ENCODE data around the gene STEAP2. TPM values are rescaled to one million over a fixed set of nuclear protein-coding genes. Genes with fewer than 3 reads are reported as not detected.

STEAP2 gene
- total RNA-seq, 2 donors from 2014 or later, result 4.0 to 11.0 TPM

DNA sequence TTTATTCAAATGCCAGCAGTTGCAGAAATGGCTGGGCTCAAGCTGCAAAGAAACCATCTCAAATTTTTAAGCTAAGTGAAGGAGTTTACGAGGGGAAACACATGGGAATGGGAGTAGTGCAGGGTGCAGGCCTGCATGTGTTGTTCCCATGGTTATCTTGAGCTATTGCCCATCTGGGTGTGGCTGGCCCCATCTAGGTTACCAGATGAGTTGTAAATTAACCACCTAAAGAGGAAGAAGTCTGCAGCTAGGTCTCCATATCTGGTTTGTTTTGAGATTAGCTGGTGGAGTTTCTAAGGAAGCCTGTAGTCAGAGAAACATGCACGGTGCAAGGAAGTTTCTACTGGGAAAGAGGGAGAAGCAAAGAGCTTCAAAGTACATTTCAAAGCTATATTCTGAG is 23.3 kb upstream of the STEAP2 start:
- DNase-seq, result no peak
- Histone ChIP-seq H3K9ac (ENCODE audit: extremely low read depth, low read length, poor library complexity, severe bottlenecking) (no peak overlapping the region), H3K27ac (ENCODE audit: low read depth, low read length) (no peak overlapping the region), H3K4me1 (ENCODE audit: control insufficient read depth, insufficient read depth, low read length) (no peaks in the 10 kb centered on the region), H3K27me3 (ENCODE audit: control insufficient read depth, insufficient read depth, low read length, poor library complexity, severe bottlenecking) (no peaks in the 10 kb centered on the region), H3K36me3 (ENCODE audit: control insufficient read depth, insufficient read depth, low read length) (no peaks in the 10 kb centered on the region), H3K9me3 (ENCODE audit: control insufficient read depth, low read length) (peaks cover 30% of the 10 kb centered on the region), H3K4me3 (ENCODE audit: low read length) (no peak overlapping the region)
- peaks cover 46% of the 10 kb centered on the region for H3K9me3 Mint-ChIP-seq
- no peak overlapping the region for H3K27ac Mint-ChIP-seq
- H3K4me1 Mint-ChIP-seq, result no peaks in the 10 kb centered on the region
- no peaks in the 10 kb centered on the region for H3K36me3 Mint-ChIP-seq (ENCODE audit: low read depth)
- WGBS, 2 experiments (ENCODE audit: insufficient coverage in 1 of 2, insufficient read length in 1 of 2), result 87 to 100% methylated on average over 1 to 2 of the region's 2 CpGs
- H3K4me3 Mint-ChIP-seq, result no peak overlapping the region
- TF ChIP-seq, protein P1, sequence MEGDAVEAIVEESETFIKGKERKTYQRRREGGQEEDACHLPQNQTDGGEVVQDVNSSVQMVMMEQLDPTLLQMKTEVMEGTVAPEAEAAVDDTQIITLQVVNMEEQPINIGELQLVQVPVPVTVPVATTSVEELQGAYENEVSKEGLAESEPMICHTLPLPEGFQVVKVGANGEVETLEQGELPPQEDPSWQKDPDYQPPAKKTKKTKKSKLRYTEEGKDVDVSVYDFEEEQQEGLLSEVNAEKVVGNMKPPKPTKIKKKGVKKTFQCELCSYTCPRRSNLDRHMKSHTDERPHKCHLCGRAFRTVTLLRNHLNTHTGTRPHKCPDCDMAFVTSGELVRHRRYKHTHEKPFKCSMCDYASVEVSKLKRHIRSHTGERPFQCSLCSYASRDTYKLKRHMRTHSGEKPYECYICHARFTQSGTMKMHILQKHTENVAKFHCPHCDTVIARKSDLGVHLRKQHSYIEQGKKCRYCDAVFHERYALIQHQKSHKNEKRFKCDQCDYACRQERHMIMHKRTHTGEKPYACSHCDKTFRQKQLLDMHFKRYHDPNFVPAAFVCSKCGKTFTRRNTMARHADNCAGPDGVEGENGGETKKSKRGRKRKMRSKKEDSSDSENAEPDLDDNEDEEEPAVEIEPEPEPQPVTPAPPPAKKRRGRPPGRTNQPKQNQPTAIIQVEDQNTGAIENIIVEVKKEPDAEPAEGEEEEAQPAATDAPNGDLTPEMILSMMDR (conservative IDR thresholded peaks at IDR 0.05), result no peak
- H3K27me3 Mint-ChIP-seq (ENCODE audit: insufficient read depth), result no peaks in the 10 kb centered on the region

DNA sequence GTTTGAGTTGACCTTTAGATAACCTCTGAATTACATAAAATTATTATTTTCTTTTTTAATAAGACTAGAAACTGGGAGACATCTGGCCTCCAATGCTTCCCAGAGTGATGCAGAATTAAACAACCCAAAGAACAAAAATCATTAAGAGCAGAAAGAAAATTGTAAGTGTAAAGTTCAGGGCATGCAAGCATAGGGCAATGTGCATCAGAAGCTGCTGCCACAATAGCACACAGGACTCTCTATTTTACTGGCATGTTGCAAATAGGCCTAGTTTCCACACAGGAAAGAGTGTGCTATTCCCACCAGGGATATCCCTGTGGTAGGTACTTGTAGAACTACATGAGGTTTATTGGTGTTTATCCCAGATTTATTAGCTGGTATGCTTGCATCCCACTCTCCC is 20.5 kb upstream of the STEAP2 start:
- H3K36me3 ChIP-seq (ENCODE audit: control insufficient read depth, insufficient read depth, low read length), result no peaks in the 10 kb centered on the region
- no peak overlapping the region for H3K27ac Mint-ChIP-seq
- TF ChIP-seq, protein P1 (conservative IDR thresholded peaks at IDR 0.05), result no peak
- no peaks in the 10 kb centered on the region for H3K36me3 Mint-ChIP-seq (ENCODE audit: low read depth)
- peaks cover 34% of the 10 kb centered on the region for H3K9me3 ChIP-seq (ENCODE audit: control insufficient read depth, low read length)
- H3K4me3 Mint-ChIP-seq, result no peak overlapping the region
- H3K27me3 Mint-ChIP-seq (ENCODE audit: insufficient read depth), result no peaks in the 10 kb centered on the region
- H3K4me1 Mint-ChIP-seq, result no peaks in the 10 kb centered on the region
- no peak overlapping the region for H3K9ac ChIP-seq (ENCODE audit: extremely low read depth, low read length, poor library complexity, severe bottlenecking)
- H3K4me1 ChIP-seq (ENCODE audit: control insufficient read depth, insufficient read depth, low read length), result no peaks in the 10 kb centered on the region
- H3K9me3 Mint-ChIP-seq, result peaks cover 43% of the 10 kb centered on the region
- no peak for DNase-seq
- no peak overlapping the region for H3K27ac ChIP-seq (ENCODE audit: low read depth, low read length)
- no peak overlapping the region for H3K4me3 ChIP-seq (ENCODE audit: low read length)
- H3K27me3 ChIP-seq (ENCODE audit: control insufficient read depth, insufficient read depth, low read length, poor library complexity, severe bottlenecking), result no peaks in the 10 kb centered on the region

DNA sequence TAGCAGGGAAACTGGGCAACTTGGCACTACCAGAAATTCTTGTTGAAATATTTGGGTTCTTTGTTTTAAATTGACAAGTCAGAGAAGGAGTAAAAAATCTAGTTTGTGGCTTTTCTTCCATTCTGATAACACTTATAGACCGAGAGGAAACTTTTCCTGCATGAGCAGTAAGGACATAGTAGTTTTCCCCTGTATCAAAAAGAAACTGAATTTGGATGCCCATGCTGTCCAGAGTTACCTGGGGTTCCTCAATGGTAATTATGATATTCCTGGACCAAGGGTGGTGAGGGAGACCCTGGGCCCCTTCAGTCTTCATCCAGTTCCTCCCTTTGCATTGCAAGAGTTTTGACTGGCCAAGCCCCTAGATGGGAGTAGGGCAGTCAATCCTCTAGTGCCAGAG is 19.9 kb upstream of the STEAP2 start:
- TF ChIP-seq, protein P1 (conservative IDR thresholded peaks at IDR 0.05), result no peak
- peaks cover 34% of the 10 kb centered on the region for H3K9me3 ChIP-seq (ENCODE audit: control insufficient read depth, low read length)
- no peak for DNase-seq
- no peak overlapping the region for H3K9ac ChIP-seq (ENCODE audit: extremely low read depth, low read length, poor library complexity, severe bottlenecking)
- no peaks in the 10 kb centered on the region for H3K27me3 Mint-ChIP-seq (ENCODE audit: insufficient read depth)
- no peaks in the 10 kb centered on the region for H3K36me3 Mint-ChIP-seq (ENCODE audit: low read depth)
- no peaks in the 10 kb centered on the region for H3K27me3 ChIP-seq (ENCODE audit: control insufficient read depth, insufficient read depth, low read length, poor library complexity, severe bottlenecking)
- no peaks in the 10 kb centered on the region for H3K36me3 ChIP-seq (ENCODE audit: control insufficient read depth, insufficient read depth, low read length)
- H3K4me3 Mint-ChIP-seq, result no peak overlapping the region
- H3K27ac Mint-ChIP-seq, result no peak overlapping the region
- H3K4me3 ChIP-seq (ENCODE audit: low read length), result no peak overlapping the region
- WGBS, 2 experiments (ENCODE audit: insufficient coverage in 1 of 2, insufficient read length in 1 of 2), result 86 to 89% methylated on average over 1 of the region's 1 CpG
- no peak overlapping the region for H3K27ac ChIP-seq (ENCODE audit: low read depth, low read length)
- peaks cover 41% of the 10 kb centered on the region for H3K9me3 Mint-ChIP-seq
- H3K4me1 Mint-ChIP-seq, result no peaks in the 10 kb centered on the region
- no peaks in the 10 kb centered on the region for H3K4me1 ChIP-seq (ENCODE audit: control insufficient read depth, insufficient read depth, low read length)
